HepG2 (cell line): ENCODE measurements around the gene PKD2L1. TPM values are rescaled to one million over a fixed set of nuclear protein-coding genes. Genes with fewer than 3 reads are reported as not detected.
"Not testable (repeated sequence)": the region's sequence is repeated elsewhere in the genome, so short reads cannot be mapped to it uniquely, and the experiment has no call there.

Experiments used
- ATAC-seq: fragments of 200-7000 bp; cut with Tn5 transposase; 3 replicates; pipeline ENCODE4 v1.9.1; 2020; ENCODE audit warnings: mild to moderate bottlenecking, moderate library complexity
- BruUV-seq: library from RNA; stranded (reverse); fragments of 400-500 nt; replicated peaks from 2 replicates; lab custom pipeline; 2021; lab: Mats Ljungman, UMichigan
- CTCF ChIA-PET: fragments of 300-600 bp; formaldehyde crosslinking; extraction: SDS; loops from one replicate; lab custom pipeline; 2021; ENCODE audit warnings: low total read pairs, inconsistent platforms, low intra/inter-chr PET ratio; lab: Yijun Ruan, JAX
- POLR2A ChIA-PET: fragments of 350-600 bp; sonication (Branson Sonifier 250); formaldehyde crosslinking; loops from one replicate; lab custom pipeline; 2020; ENCODE audit warnings: antibody characterized with exemption, inconsistent platforms; lab: Yijun Ruan, JAX
- DNase-seq: peaks from one replicate; pipeline ENCODE4 v3.0.0-alpha.2; 2015; ENCODE audit warnings: low spot score
- FAIRE-seq: peaks from 3 replicates; lab custom pipeline; 2011; peaks lifted over from hg19 to GRCh38; lab: Jason Lieb, UNC
- H2AFZ ChIP-seq: one replicate; pipeline ENCODE4 v1.6.1; 2011; ENCODE audit warnings: low read length, inconsistent platforms
- H3K27ac ChIP-seq: fragments of 300-600 bp; 3 replicates; pipeline ENCODE4 v1.8.0; 2011; ENCODE audit warnings: mixed run types, mild to moderate bottlenecking, mixed read lengths, low read length, inconsistent platforms; ENCODE audit not compliant: insufficient read depth; ENCODE audit errors: extremely low read length
- H3K27me3 ChIP-seq, 2 experiments: fragments of 200-600 bp in 1 of 2; 2 replicates in 1 of 2; 3 replicates in 1 of 2; pipeline versions ENCODE4 v1.6.0 to v1.8.0; 2011; ENCODE audit warnings: low read length in 2 of 2, mild to moderate bottlenecking in 2 of 2, moderate library complexity in 2 of 2, inconsistent platforms in 1 of 2; ENCODE audit not compliant: insufficient read depth in 2 of 2, control insufficient read depth in 1 of 2
- H3K36me3 ChIP-seq, 2 experiments: fragments of 200-600 bp in 1 of 2; replicated peaks in 1 of 2; 2 replicates in 1 of 2; 3 replicates in 1 of 2; pipeline versions ENCODE4 v1.5.1 to v1.8.0; 2011; ENCODE audit warnings: low read length in 2 of 2, inconsistent platforms in 1 of 2; ENCODE audit not compliant: insufficient read depth in 2 of 2, control insufficient read depth in 1 of 2
- H3K4me1 ChIP-seq: 2 replicates; pipeline ENCODE4 v1.5.1; 2012; ENCODE audit warnings: low read length, inconsistent platforms; ENCODE audit not compliant: insufficient read depth
- H3K4me2 ChIP-seq: 2 replicates; pipeline ENCODE4 v1.6.0; 2011; ENCODE audit warnings: low read depth, low read length, inconsistent platforms
- H3K4me3 ChIP-seq, 3 experiments: fragments of 200-600 bp in 1 of 3; sonication (generic), shearing (Covaris generic) in 1 of 3; replicated peaks in 1 of 3; 2 replicates each; pipeline ENCODE4 v1.5.1; 2011 to 2016; ENCODE audit warnings: low read length in 3 of 3, inconsistent platforms in 2 of 3, low read depth in 2 of 3, mild to moderate bottlenecking in 2 of 3, control low read depth in 1 of 3, mixed read lengths in 1 of 3; ENCODE audit not compliant: insufficient read depth in 1 of 3
- H3K79me2 ChIP-seq: one replicate; pipeline ENCODE4 v1.6.1; 2011; ENCODE audit warnings: low read length, inconsistent platforms; ENCODE audit not compliant: insufficient read depth
- H3K9ac ChIP-seq: 2 replicates; pipeline ENCODE4 v1.6.0; 2011; ENCODE audit warnings: mild to moderate bottlenecking, low read depth, low read length, inconsistent platforms; ENCODE audit not compliant: insufficient read depth
- H3K9me3 ChIP-seq: 2 replicates; pipeline ENCODE4 v1.5.1; 2012; ENCODE audit warnings: mild to moderate bottlenecking, low read length
- H4K20me1 ChIP-seq: 2 replicates; pipeline ENCODE4 v1.6.0; 2011; ENCODE audit warnings: inconsistent platforms, mild to moderate bottlenecking, low read length, moderate library complexity; ENCODE audit not compliant: insufficient read depth
- KDM1A ChIP-seq: IDR thresholded peaks from 2 replicates; pipeline ENCODE4 v1.6.1; 2016; ENCODE audit warnings: missing compliant biosample characterization
- WGBS: methylation state at CpG from one replicate; pipeline ENCODE4 v1.1.6; 2017; ENCODE audit warnings: low lambda C conversion rate; 5-methylcytosine and 5-hydroxymethylcytosine counted together
- in situ Hi-C: cut with HindIII; loops from 2 replicates; pipeline ENCODE4 v1.10.0; 2017; ENCODE audit warnings: low pct_unique_long_range_greater_than_20kb; ENCODE audit not compliant: extremely low pct_ligation_motif_present
- intact Hi-C: fragments of 100-400 bp; cut with micrococcal nuclease; formaldehyde crosslinking; loops from one replicate; pipeline ENCODE4 v1.10.0; 2022; ENCODE audit not compliant: unreplicated experiment
- polyA plus RNA-seq, 8 experiments: library from polyadenylated mRNA; depleted of rRNA in 3 of 8; stranded (reverse) in 7 of 8; unstranded in 1 of 8; fragments of >200 nt; fragmentation: Illumina TruSeq in 4 of 8; extraction: Trizol in 4 of 8; gene quantifications; 2 replicates each; pipeline versions ENCODE4 v1.2.1 to v1.2.3, GENCODE V29; 2011 to 2016; ENCODE audit warnings: low read depth in 4 of 8, missing spikeins in 1 of 8, mixed read lengths in 1 of 8; ENCODE audit not compliant: insufficient read depth in 1 of 8
- total RNA-seq, 5 experiments: library from RNA; depleted of rRNA; stranded (reverse); fragments of >200 nt; fragmentation: Illumina TruSeq; extraction: Trizol; gene quantifications; 2 replicates each; pipeline ENCODE4 v1.2.3, GENCODE V29; 2016; ENCODE audit warnings: low read depth in 1 of 5
- TF ChIP-seq, protein P1 (sequence below): sonication (generic); formaldehyde crosslinking; IDR thresholded peaks from 2 replicates; pipeline ENCODE4 v1.8.1; 2023; ENCODE audit warnings: missing genetic modification reagents, mild to moderate bottlenecking, borderline replicate concordance

PKD2L1 gene
- total and polyA plus RNA-seq, 2 of the 13 experiments (the other 11 are each of a cell fraction or from before 2014, with no cell fraction given) = 0.07 to 0.15 TPM

GRCh38 chr10:100282907-100283306 lies 47.1 kb downstream of the PKD2L1 start:
- no peaks in the 10 kb centered on the region for H4K20me1 ChIP-seq
- H3K79me2 ChIP-seq = peaks cover 45% of the 10 kb centered on the region
- POLR2A ChIA-PET = no interaction called here
- in situ Hi-C loops = no loop called here
- DNase-seq (no peak), FAIRE-seq (no peak), ATAC-seq (no peak)
- peaks cover 30% of the 10 kb centered on the region for H3K4me1 ChIP-seq
- WGBS = 98% methylated on average over 3 of the region's 3 CpGs
- no peaks in the 10 kb centered on the region; a peak in 1 of 5 replicates for H3K27me3 ChIP-seq
- H3K4me3 ChIP-seq = no peak overlapping the region
- H3K36me3 ChIP-seq = peaks cover 2 to 23% of the 10 kb centered on the region in 2 experiments
- H3K4me2 ChIP-seq = no peak overlapping the region
- no peak overlapping the region for H3K27ac ChIP-seq
- H2AFZ ChIP-seq = no peak overlapping the region
- no peak overlapping the region for H3K9ac ChIP-seq
- BruUV-seq = no TSS peak
- CTCF ChIA-PET = no interaction called here
- no peaks in the 10 kb centered on the region for H3K9me3 ChIP-seq
- intact Hi-C loops = no loop called here
- TF ChIP-seq, protein P1, sequence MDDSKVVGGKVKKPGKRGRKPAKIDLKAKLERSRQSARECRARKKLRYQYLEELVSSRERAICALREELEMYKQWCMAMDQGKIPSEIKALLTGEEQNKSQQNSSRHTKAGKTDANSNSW (CRISPR knock-in tag) = no peak
- TF ChIP-seq KDM1A (CRISPR knock-in tag) = no peak

DNA sequence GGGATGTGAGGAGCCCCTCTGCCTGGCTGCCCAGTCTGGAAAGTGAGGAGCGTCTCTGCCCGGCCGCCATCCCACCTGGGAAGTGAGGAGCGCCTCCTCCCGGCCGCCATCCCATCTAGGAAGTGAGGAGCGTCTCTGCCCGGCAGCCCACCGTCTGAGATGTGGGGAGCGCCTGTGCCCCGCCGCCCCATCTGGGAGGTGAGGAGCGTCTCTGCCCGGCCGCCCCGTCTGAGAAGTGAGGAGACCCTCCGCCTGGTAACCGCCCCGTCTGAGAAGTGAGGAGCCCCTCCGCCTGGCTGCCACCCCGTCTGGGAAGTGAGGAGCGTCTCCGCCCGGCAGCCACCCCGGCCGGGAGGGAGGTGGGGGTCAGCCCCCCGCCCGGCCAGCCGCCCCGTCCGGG lies 53.1 kb downstream of the PKD2L1 start:
- ATAC-seq, H3K4me3 ChIP-seq, POLR2A ChIA-PET, H3K4me1 ChIP-seq, DNase-seq, in situ Hi-C loops, H3K27me3 ChIP-seq, FAIRE-seq, H4K20me1 ChIP-seq, CTCF ChIA-PET, H3K9me3 ChIP-seq, H3K27ac ChIP-seq, BruUV-seq, H3K79me2 ChIP-seq, H3K4me2 ChIP-seq, H2AFZ ChIP-seq, H3K9ac ChIP-seq, intact Hi-C loops: not testable (repeated sequence)
- peaks cover 2 to 31% of the 10 kb centered on the region in 2 experiments; a peak in 3 of 5 replicates for H3K36me3 ChIP-seq
- WGBS = no CpG with 5 or more reads among the region's 31 CpGs
